WTC11 (cell line): ENCODE measurements around the gene SERGEF.

Source experiments
- ATF1 ChIP-seq: sonication (generic); formaldehyde crosslinking; IDR thresholded peaks from 2 replicates; pipeline ENCODE4 v1.8.1; 2023; ENCODE audit warnings: mild to moderate bottlenecking, moderate library complexity, missing genetic modification reagents
- CTCF ChIP-seq: fragments of 200-600 bp; IDR thresholded peaks from 2 replicates; pipeline ENCODE4 v1.8.0; 2022; ENCODE audit warnings: antibody characterized with exemption
- E2F1 ChIP-seq: sonication (generic); formaldehyde crosslinking; IDR thresholded peaks from 2 replicates; pipeline ENCODE4 v1.8.0; 2022; ENCODE audit warnings: mild to moderate bottlenecking, missing genetic modification reagents
- ESRRA ChIP-seq: sonication (generic); formaldehyde crosslinking; IDR thresholded peaks from 2 replicates; pipeline ENCODE4 v1.8.1; 2022; ENCODE audit warnings: mild to moderate bottlenecking, missing genetic modification reagents, borderline replicate concordance
- ETV6 ChIP-seq: sonication (generic); formaldehyde crosslinking; IDR thresholded peaks from 2 replicates; pipeline ENCODE4 v1.8.1; 2022; ENCODE audit warnings: mild to moderate bottlenecking, missing genetic modification reagents
- GRHL2 ChIP-seq: fragments of 250-450 bp; sonication (Bioruptor Pico); IDR thresholded peaks from 2 replicates; pipeline ENCODE4 v1.8.0; 2022; ENCODE audit warnings: mild to moderate bottlenecking, moderate library complexity; ENCODE audit not compliant: insufficient replicate concordance, severe bottlenecking
- IRF2 ChIP-seq: sonication (generic); formaldehyde crosslinking; IDR thresholded peaks from 2 replicates; pipeline ENCODE4 v1.8.0; 2022; ENCODE audit warnings: low read depth, missing genetic modification reagents, borderline replicate concordance
- KAT7 ChIP-seq: sonication (generic); formaldehyde crosslinking; IDR thresholded peaks from 2 replicates; pipeline ENCODE4 v1.8.1; 2023; ENCODE audit warnings: missing genetic modification reagents, mild to moderate bottlenecking, borderline replicate concordance
- MXD4 ChIP-seq: fragments of 250-450 bp; sonication (Bioruptor Pico); IDR thresholded peaks from 2 replicates; pipeline ENCODE4 v1.8.0; 2021; ENCODE audit warnings: mild to moderate bottlenecking, moderate library complexity, borderline replicate concordance
- MYBL2 ChIP-seq: sonication (generic); formaldehyde crosslinking; IDR thresholded peaks from 2 replicates; pipeline ENCODE4 v1.8.1; 2023; ENCODE audit warnings: mild to moderate bottlenecking, moderate library complexity, missing genetic modification reagents
- OVOL2 ChIP-seq: fragments of 250-450 bp; sonication (Bioruptor Pico); IDR thresholded peaks from 2 replicates; pipeline ENCODE4 v1.9.0; 2021; ENCODE audit warnings: mild to moderate bottlenecking, borderline replicate concordance
- SMAD3 ChIP-seq: sonication (generic); formaldehyde crosslinking; IDR thresholded peaks from 2 replicates; pipeline ENCODE4 v1.8.0; 2022; ENCODE audit warnings: missing genetic modification reagents, mild to moderate bottlenecking, borderline replicate concordance
- ZNF512 ChIP-seq: sonication (generic); formaldehyde crosslinking; IDR thresholded peaks from 2 replicates; pipeline ENCODE4 v1.8.1; 2022; ENCODE audit warnings: missing genetic modification reagents, borderline replicate concordance

DNA sequence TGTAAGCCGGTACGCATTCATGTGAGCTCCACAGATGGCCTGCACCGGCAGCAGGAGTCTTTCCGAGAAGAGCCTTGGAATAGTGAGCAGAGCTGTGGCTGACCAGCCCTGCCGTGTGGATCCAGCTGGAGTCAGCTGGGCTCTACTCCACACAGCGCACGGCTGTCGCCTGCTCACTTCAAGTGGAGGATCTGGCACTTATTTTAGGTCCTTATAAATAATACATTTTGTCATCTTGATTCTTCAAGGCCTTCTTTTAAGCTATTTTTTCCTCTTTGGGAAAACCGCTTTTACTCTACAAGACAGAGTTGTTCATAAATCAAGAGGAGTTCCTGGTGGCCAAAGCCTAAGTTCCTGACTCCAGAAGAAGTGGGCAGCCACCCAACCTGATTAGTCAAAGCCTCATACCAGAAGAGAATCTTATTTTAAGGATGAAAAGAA, 184.5 kb downstream of the SERGEF start:
- no peak for TF ChIP-seq CTCF
- TF ChIP-seq E2F1 (CRISPR knock-in tag), result no peak
- TF ChIP-seq ESRRA (CRISPR knock-in tag), result no peak
- no peak for TF ChIP-seq ETV6 (CRISPR knock-in tag)
- TF ChIP-seq GRHL2 (CRISPR knock-in tag), result no peak
- TF ChIP-seq ATF1 (CRISPR knock-in tag), result no peak
- no peak for TF ChIP-seq ZNF512 (CRISPR knock-in tag)
- TF ChIP-seq MYBL2 (CRISPR knock-in tag), result no peak
- TF ChIP-seq MXD4 (CRISPR knock-in tag), result no peak
- no peak for TF ChIP-seq KAT7 (CRISPR knock-in tag)
- no peak for TF ChIP-seq IRF2
- TF ChIP-seq OVOL2 (CRISPR knock-in tag), result no peak
- TF ChIP-seq SMAD3 (CRISPR knock-in tag), result no peak
